ENCODE results near the gene DUSP14. TPM values are rescaled to one million over a fixed set of nuclear protein-coding genes. Genes with fewer than 3 reads are reported as not detected.

DUSP14 gene
- total and polyA plus RNA-seq, 9 donors: 10.4 to 14.1 (median 13.1) TPM

GRCh38 chr17:37493249-37494027 lies 3.7 kb downstream of the DUSP14 start:
- H3K4me3 ChIP-seq (ENCODE audit: low read length): no peak overlapping the region
- H3K4me1 ChIP-seq (ENCODE audit: control insufficient read depth, insufficient read depth, low read length): peaks cover 16% of the 10 kb centered on the region
- no CpG with 5 or more reads among the region's 2 CpGs for WGBS (ENCODE audit: insufficient coverage)
- H3K27ac ChIP-seq (ENCODE audit: low read length): no peak overlapping the region
- H3K27me3 ChIP-seq (ENCODE audit: control insufficient read depth, insufficient read depth, low read length): no peaks in the 10 kb centered on the region
- H3K36me3 ChIP-seq (ENCODE audit: control insufficient read depth, insufficient read depth, low read length): no peaks in the 10 kb centered on the region
- no peak for DNase-seq
- no peaks in the 10 kb centered on the region for H3K9me3 ChIP-seq (replicated peaks; ENCODE audit: control insufficient read depth, low read depth, low read length)

GRCh38 chr17:37494401-37494831 lies 4.7 kb downstream of the DUSP14 start:
- H3K4me1 ChIP-seq (ENCODE audit: control insufficient read depth, insufficient read depth, low read length): peaks cover 10% of the 10 kb centered on the region
- 38% methylated on average over 1 of the region's 3 CpGs for WGBS (ENCODE audit: insufficient coverage)

GRCh38 chr17:37494971-37495370 lies 5.3 kb downstream of the DUSP14 start:
- Histone ChIP-seq H3K9me3 (replicated peaks; ENCODE audit: control insufficient read depth, low read depth, low read length) (no peaks in the 10 kb centered on the region), H3K4me3 (ENCODE audit: low read length) (no peak overlapping the region), H3K27me3 (ENCODE audit: control insufficient read depth, insufficient read depth, low read length) (no peaks in the 10 kb centered on the region), H3K27ac (ENCODE audit: low read length) (no peak overlapping the region), H3K36me3 (ENCODE audit: control insufficient read depth, insufficient read depth, low read length) (no peaks in the 10 kb centered on the region), H3K4me1 (ENCODE audit: control insufficient read depth, insufficient read depth, low read length) (peaks cover 10% of the 10 kb centered on the region)
- WGBS (ENCODE audit: insufficient coverage): 73% methylated on average over 5 of the region's 8 CpGs
- no peak for DNase-seq

More at GRCh38 chr17:37494401-37494831, 4.7 kb downstream of the DUSP14 start:
- no peaks in the 10 kb centered on the region for H3K36me3 ChIP-seq (ENCODE audit: control insufficient read depth, insufficient read depth, low read length)
- H3K4me3 ChIP-seq (ENCODE audit: low read length): no peak overlapping the region
- H3K9me3 ChIP-seq (replicated peaks; ENCODE audit: control insufficient read depth, low read depth, low read length): no peaks in the 10 kb centered on the region
- no peak overlapping the region for H3K27ac ChIP-seq (ENCODE audit: low read length)
- H3K27me3 ChIP-seq (ENCODE audit: control insufficient read depth, insufficient read depth, low read length): no peaks in the 10 kb centered on the region
- DNase-seq: no peak

GRCh38 chr17:37500378-37500777 lies 10.7 kb downstream of the DUSP14 start:
- Histone ChIP-seq H3K4me3 (ENCODE audit: low read length) (no peak overlapping the region), H3K36me3 (ENCODE audit: control insufficient read depth, insufficient read depth, low read length) (no peaks in the 10 kb centered on the region), H3K27me3 (ENCODE audit: control insufficient read depth, insufficient read depth, low read length) (no peaks in the 10 kb centered on the region), H3K4me1 (ENCODE audit: control insufficient read depth, insufficient read depth, low read length) (no peaks in the 10 kb centered on the region), H3K9me3 (replicated peaks; ENCODE audit: control insufficient read depth, low read depth, low read length) (no peaks in the 10 kb centered on the region), H3K27ac (ENCODE audit: low read length) (no peak overlapping the region)
- DNase-seq: no peak

GRCh38 chr17:37502009-37502936 lies 12.6 kb downstream of the DUSP14 start:
- H3K36me3 ChIP-seq (ENCODE audit: control insufficient read depth, insufficient read depth, low read length): no peaks in the 10 kb centered on the region
- no peak overlapping the region for H3K27ac ChIP-seq (ENCODE audit: low read length)
- no peak overlapping the region for H3K4me3 ChIP-seq (ENCODE audit: low read length)
- H3K27me3 ChIP-seq (ENCODE audit: control insufficient read depth, insufficient read depth, low read length): no peaks in the 10 kb centered on the region
- 100% methylated on average over 2 of the region's 10 CpGs for WGBS (ENCODE audit: insufficient coverage)
- no peaks in the 10 kb centered on the region for H3K9me3 ChIP-seq (replicated peaks; ENCODE audit: control insufficient read depth, low read depth, low read length)
- H3K4me1 ChIP-seq (ENCODE audit: control insufficient read depth, insufficient read depth, low read length): peaks cover 3% of the 10 kb centered on the region
- DNase-seq: no peak

GRCh38 chr17:37503148-37503547 lies 13.5 kb downstream of the DUSP14 start:
- H3K4me3 ChIP-seq (ENCODE audit: low read length): no peak overlapping the region
- no peaks in the 10 kb centered on the region for H3K36me3 ChIP-seq (ENCODE audit: control insufficient read depth, insufficient read depth, low read length)
- H3K4me1 ChIP-seq (ENCODE audit: control insufficient read depth, insufficient read depth, low read length): peaks cover 3% of the 10 kb centered on the region
- H3K9me3 ChIP-seq (replicated peaks; ENCODE audit: control insufficient read depth, low read depth, low read length): no peaks in the 10 kb centered on the region
- H3K27me3 ChIP-seq (ENCODE audit: control insufficient read depth, insufficient read depth, low read length): no peaks in the 10 kb centered on the region
- DNase-seq: no peak
- H3K27ac ChIP-seq (ENCODE audit: low read length): no peak overlapping the region
- WGBS (ENCODE audit: insufficient coverage): 100% methylated on average over 1 of the region's 6 CpGs

GRCh38 chr17:37505333-37505732 lies 15.6 kb downstream of the DUSP14 start:
- Histone ChIP-seq H3K27me3 (ENCODE audit: control insufficient read depth, insufficient read depth, low read length) (no peaks in the 10 kb centered on the region), H3K27ac (ENCODE audit: low read length) (no peak overlapping the region), H3K4me3 (ENCODE audit: low read length) (no peak overlapping the region), H3K9me3 (replicated peaks; ENCODE audit: control insufficient read depth, low read depth, low read length) (no peaks in the 10 kb centered on the region), H3K4me1 (ENCODE audit: control insufficient read depth, insufficient read depth, low read length) (peaks cover 3% of the 10 kb centered on the region), H3K36me3 (ENCODE audit: control insufficient read depth, insufficient read depth, low read length) (no peaks in the 10 kb centered on the region)
- DNase-seq: no peak
- no CpG with 5 or more reads among the region's 3 CpGs for WGBS (ENCODE audit: insufficient coverage)

- no peaks in the 10 kb centered on the region for H3K36me3 ChIP-seq (ENCODE audit: control insufficient read depth, insufficient read depth, low read length)
- no peak overlapping the region for H3K4me3 ChIP-seq (ENCODE audit: low read length)
- no peaks in the 10 kb centered on the region for H3K27me3 ChIP-seq (ENCODE audit: control insufficient read depth, insufficient read depth, low read length)
- H3K9me3 ChIP-seq (replicated peaks; ENCODE audit: control insufficient read depth, low read depth, low read length): no peaks in the 10 kb centered on the region
- DNase-seq: no peak
- H3K4me1 ChIP-seq (ENCODE audit: control insufficient read depth, insufficient read depth, low read length): peaks cover 3% of the 10 kb centered on the region
- H3K27ac ChIP-seq (ENCODE audit: low read length): no peak overlapping the region
- WGBS (ENCODE audit: insufficient coverage): 38% methylated on average over 6 of the region's 10 CpGs
These were observed 17.0 kb downstream of the DUSP14 start for GRCh38 chr17:37506678-37507077.

GRCh38 chr17:37507111-37507510 lies 17.4 kb downstream of the DUSP14 start:
- Histone ChIP-seq H3K9me3 (replicated peaks; ENCODE audit: control insufficient read depth, low read depth, low read length) (no peaks in the 10 kb centered on the region), H3K27me3 (ENCODE audit: control insufficient read depth, insufficient read depth, low read length) (no peaks in the 10 kb centered on the region), H3K4me1 (ENCODE audit: control insufficient read depth, insufficient read depth, low read length) (peaks cover 3% of the 10 kb centered on the region), H3K4me3 (ENCODE audit: low read length) (no peak overlapping the region), H3K36me3 (ENCODE audit: control insufficient read depth, insufficient read depth, low read length) (peaks cover 1% of the 10 kb centered on the region), H3K27ac (ENCODE audit: low read length) (no peak overlapping the region)
- DNase-seq: no peak
- WGBS (ENCODE audit: insufficient coverage): 89% methylated on average over 9 of the region's 9 CpGs

GRCh38 chr17:37510056-37510455 lies 20.4 kb downstream of the DUSP14 start:
- H3K36me3 ChIP-seq (ENCODE audit: control insufficient read depth, insufficient read depth, low read length): peaks cover 18% of the 10 kb centered on the region
- no peak overlapping the region for H3K27ac ChIP-seq (ENCODE audit: low read length)
- H3K9me3 ChIP-seq (replicated peaks; ENCODE audit: control insufficient read depth, low read depth, low read length): no peaks in the 10 kb centered on the region
- peaks cover 5% of the 10 kb centered on the region for H3K4me1 ChIP-seq (ENCODE audit: control insufficient read depth, insufficient read depth, low read length)
- H3K27me3 ChIP-seq (ENCODE audit: control insufficient read depth, insufficient read depth, low read length): no peaks in the 10 kb centered on the region
- H3K4me3 ChIP-seq (ENCODE audit: low read length): no peak overlapping the region
- 91% methylated on average over 17 of the region's 17 CpGs for WGBS (ENCODE audit: insufficient coverage)
- no peak for DNase-seq
